ENCODE results near the gene ACBD6.

ACBD6 gene

GRCh38 chr1:180542838-180543145, 40.4 kb upstream of the ACBD6 start:
- no peak for DNase-seq (ENCODE audit: low read depth in 1 of 2, low spot score in 1 of 2)
- TF ChIP-seq POLR2AphosphoS5 (IDR thresholded peaks at IDR 0.05; ENCODE audit: low read depth), result no peak
- TF ChIP-seq SPI1 (IDR thresholded peaks at IDR 0.05; ENCODE audit: borderline replicate concordance, low read depth), result no peak
- TF ChIP-seq REST (IDR thresholded peaks at IDR 0.05; ENCODE audit: insufficient replicate concordance, low read depth), result no peak
- no peak for TF ChIP-seq GABPA (IDR thresholded peaks at IDR 0.05; ENCODE audit: low read depth)
- TF ChIP-seq CTCF (IDR thresholded peaks at IDR 0.05; ENCODE audit: insufficient read depth, low read length), result no peak
- no peaks in the 10 kb centered on the region for H3K27me3 ChIP-seq (ENCODE audit: insufficient read depth, poor library complexity, severe bottlenecking)
- H3K4me3 ChIP-seq (replicated peaks; ENCODE audit: insufficient read depth, low read length), result no peak overlapping the region
- H3K27ac ChIP-seq (replicated peaks), result no peak overlapping the region

GRCh38 chr1:180542113-180542837, 39.9 kb upstream of the ACBD6 start:
- Histone ChIP-seq H3K27me3 (ENCODE audit: insufficient read depth, poor library complexity, severe bottlenecking) (peaks cover 4% of the 10 kb centered on the region), H3K4me3 (replicated peaks; ENCODE audit: insufficient read depth, low read length) (no peak overlapping the region), H3K27ac (replicated peaks) (no peak overlapping the region)
- no peak for DNase-seq (ENCODE audit: low read depth in 1 of 2, low spot score in 1 of 2)
- TF ChIP-seq GABPA (IDR thresholded peaks at IDR 0.05; ENCODE audit: low read depth) (no peak), POLR2AphosphoS5 (IDR thresholded peaks at IDR 0.05; ENCODE audit: low read depth) (no peak), SPI1 (IDR thresholded peaks at IDR 0.05; ENCODE audit: borderline replicate concordance, low read depth) (no peak), REST (IDR thresholded peaks at IDR 0.05; ENCODE audit: insufficient replicate concordance, low read depth) (no peak), CTCF (IDR thresholded peaks at IDR 0.05; ENCODE audit: insufficient read depth, low read length) (no peak)

GRCh38 chr1:180540697-180541594, 38.6 kb upstream of the ACBD6 start:
- no peak for TF ChIP-seq GABPA (IDR thresholded peaks at IDR 0.05; ENCODE audit: low read depth)
- TF ChIP-seq REST (IDR thresholded peaks at IDR 0.05; ENCODE audit: insufficient replicate concordance, low read depth), result no peak
- TF ChIP-seq POLR2AphosphoS5 (IDR thresholded peaks at IDR 0.05; ENCODE audit: low read depth), result no peak
- no peak for TF ChIP-seq SPI1 (IDR thresholded peaks at IDR 0.05; ENCODE audit: borderline replicate concordance, low read depth)
- TF ChIP-seq CTCF (IDR thresholded peaks at IDR 0.05; ENCODE audit: insufficient read depth, low read length), result no peak
- no peak overlapping the region for H3K27ac ChIP-seq (replicated peaks)
- DNase-seq (ENCODE audit: low read depth in 1 of 2, low spot score in 1 of 2), result no peak
- no peak overlapping the region for H3K4me3 ChIP-seq (replicated peaks; ENCODE audit: insufficient read depth, low read length)
- peaks cover 4% of the 10 kb centered on the region for H3K27me3 ChIP-seq (ENCODE audit: insufficient read depth, poor library complexity, severe bottlenecking)
